Measurements from ENCODE around the gene BTBD9. TPM values are rescaled to one million over a fixed set of nuclear protein-coding genes. Genes with fewer than 3 reads are reported as not detected.

BTBD9 gene
- total RNA-seq, 4 donors from 2014 or later, result 9.2 to 16.3 (median 11.6) TPM

DNA sequence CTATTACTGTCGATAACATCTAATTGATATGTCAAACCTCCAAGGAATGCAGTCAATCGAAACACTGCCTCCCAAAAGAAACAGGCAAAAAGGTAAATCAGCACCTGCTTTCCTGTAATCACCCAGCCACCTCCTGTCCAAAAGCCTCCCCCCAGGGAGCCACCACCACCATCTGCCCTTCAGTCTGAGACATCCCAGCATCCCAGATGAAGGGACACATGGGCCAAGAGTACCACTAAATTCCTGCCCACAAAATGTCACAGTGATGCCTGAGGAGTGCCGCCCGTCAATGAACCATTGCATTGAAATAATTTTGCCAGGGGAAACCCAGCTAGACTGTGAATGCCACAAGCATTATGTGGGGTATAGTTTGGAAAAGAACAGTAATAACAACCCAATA lies 418.5 kb downstream of the BTBD9 start:
- intact Hi-C loops (cut with DNase I), result no loop called here
- no peaks in the 10 kb centered on the region for H3K9me3 ChIP-seq
- no peaks in the 10 kb centered on the region for H3K36me3 ChIP-seq
- no peak overlapping the region for H3K4me3 ChIP-seq
- no peak overlapping the region for H3K27ac ChIP-seq
- H3K4me1 ChIP-seq, result peaks cover 0 to 37% (median 6%) of the 10 kb centered on the region in 3 donors
- WGBS, 2 donors, result 91 to 94% methylated on average over 2 to 4 of the region's 4 CpGs
- TF ChIP-seq POLR2A (IDR thresholded peaks at IDR 0.05), result no peak
- TF ChIP-seq, protein P1, sequence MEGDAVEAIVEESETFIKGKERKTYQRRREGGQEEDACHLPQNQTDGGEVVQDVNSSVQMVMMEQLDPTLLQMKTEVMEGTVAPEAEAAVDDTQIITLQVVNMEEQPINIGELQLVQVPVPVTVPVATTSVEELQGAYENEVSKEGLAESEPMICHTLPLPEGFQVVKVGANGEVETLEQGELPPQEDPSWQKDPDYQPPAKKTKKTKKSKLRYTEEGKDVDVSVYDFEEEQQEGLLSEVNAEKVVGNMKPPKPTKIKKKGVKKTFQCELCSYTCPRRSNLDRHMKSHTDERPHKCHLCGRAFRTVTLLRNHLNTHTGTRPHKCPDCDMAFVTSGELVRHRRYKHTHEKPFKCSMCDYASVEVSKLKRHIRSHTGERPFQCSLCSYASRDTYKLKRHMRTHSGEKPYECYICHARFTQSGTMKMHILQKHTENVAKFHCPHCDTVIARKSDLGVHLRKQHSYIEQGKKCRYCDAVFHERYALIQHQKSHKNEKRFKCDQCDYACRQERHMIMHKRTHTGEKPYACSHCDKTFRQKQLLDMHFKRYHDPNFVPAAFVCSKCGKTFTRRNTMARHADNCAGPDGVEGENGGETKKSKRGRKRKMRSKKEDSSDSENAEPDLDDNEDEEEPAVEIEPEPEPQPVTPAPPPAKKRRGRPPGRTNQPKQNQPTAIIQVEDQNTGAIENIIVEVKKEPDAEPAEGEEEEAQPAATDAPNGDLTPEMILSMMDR (IDR thresholded peaks at IDR 0.05), result no peak
- no peak for DNase-seq
- no peaks in the 10 kb centered on the region for H3K27me3 ChIP-seq

DNA sequence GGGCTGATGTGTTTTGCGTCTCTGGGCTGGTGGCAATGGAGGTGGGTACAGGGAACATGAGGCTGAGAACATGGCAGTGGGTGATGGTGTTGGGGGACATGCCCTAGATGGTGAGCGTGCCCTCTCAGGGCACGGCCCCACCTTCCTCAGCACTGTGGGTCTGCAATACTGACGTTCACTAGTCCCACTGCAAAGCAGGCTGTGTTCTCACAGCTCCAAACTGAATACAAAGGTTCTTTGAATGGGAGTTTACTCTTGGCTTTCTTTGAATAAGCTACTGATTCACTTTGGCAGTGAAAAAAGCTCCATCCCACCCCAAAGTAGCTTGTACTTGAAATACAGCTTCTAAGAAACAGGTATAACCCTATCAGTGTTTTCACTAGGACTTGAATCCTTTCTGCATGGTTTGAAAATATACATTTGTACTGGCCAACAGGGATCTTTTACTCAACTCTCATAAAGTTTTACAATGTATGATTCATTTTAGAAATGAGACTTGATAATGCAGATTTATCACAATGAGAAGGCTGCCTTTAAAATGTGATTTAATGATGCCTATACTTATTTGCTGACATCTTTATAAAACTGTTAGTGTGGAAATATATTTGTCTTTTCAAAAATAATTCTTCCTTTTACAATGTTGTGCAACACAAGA lies 419.5 kb downstream of the BTBD9 start:
- TF ChIP-seq, protein P1 (IDR thresholded peaks at IDR 0.05), result no peak
- TF ChIP-seq POLR2A (IDR thresholded peaks at IDR 0.05), result no peak
- intact Hi-C loops (cut with DNase I), result no loop called here
- Histone ChIP-seq H3K4me3 (no peak overlapping the region), H3K27ac (peak overlapping the region in 2 of 4 donors; percentile 16 to 60), H3K9me3 (no peaks in the 10 kb centered on the region), H3K27me3 (no peaks in the 10 kb centered on the region), H3K36me3 (no peaks in the 10 kb centered on the region), H3K4me1 (peaks cover 0 to 40% (median 6%) of the 10 kb centered on the region in 3 donors)
- DNase-seq, result no peak
- 68 to 87% methylated on average over 3 to 4 of the region's 4 CpGs for WGBS, 2 donors

DNA sequence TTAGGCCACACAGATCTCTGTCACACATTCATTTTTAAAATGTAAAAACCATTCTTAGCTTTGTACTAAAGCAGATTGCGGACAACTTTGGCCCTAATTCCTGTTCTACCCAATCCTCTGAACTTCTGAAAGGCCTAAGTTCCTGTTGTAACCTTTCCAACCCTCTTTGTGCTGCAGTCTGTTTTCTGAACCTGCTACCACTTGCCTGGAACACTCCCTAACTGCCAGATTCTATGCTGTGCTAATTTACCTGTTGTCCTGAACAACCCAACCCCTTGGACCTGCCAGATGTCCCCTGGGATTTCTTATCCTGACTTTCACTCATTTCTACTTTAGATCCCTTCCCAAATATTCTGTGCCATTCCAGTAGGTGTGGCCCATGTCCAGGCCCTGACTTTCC lies 421.5 kb downstream of the BTBD9 start:
- TF ChIP-seq POLR2A (IDR thresholded peaks at IDR 0.05), result no peak
- TF ChIP-seq, protein P1 (IDR thresholded peaks at IDR 0.05), result no peak
- DNase-seq, result no peak
- no peak overlapping the region for H3K4me3 ChIP-seq
- H3K36me3 ChIP-seq, result no peaks in the 10 kb centered on the region
- H3K27me3 ChIP-seq, result no peaks in the 10 kb centered on the region
- H3K4me1 ChIP-seq, result peaks cover 3 to 50% (median 10%) of the 10 kb centered on the region in 3 donors
- H3K27ac ChIP-seq, result peak overlapping the region; percentile 57 to 81 (median 70)
- intact Hi-C loops (cut with DNase I), result no loop called here
- 48 to 77% methylated on average over 1 of the region's 1 CpG for WGBS, 2 donors
- no peaks in the 10 kb centered on the region for H3K9me3 ChIP-seq

DNA sequence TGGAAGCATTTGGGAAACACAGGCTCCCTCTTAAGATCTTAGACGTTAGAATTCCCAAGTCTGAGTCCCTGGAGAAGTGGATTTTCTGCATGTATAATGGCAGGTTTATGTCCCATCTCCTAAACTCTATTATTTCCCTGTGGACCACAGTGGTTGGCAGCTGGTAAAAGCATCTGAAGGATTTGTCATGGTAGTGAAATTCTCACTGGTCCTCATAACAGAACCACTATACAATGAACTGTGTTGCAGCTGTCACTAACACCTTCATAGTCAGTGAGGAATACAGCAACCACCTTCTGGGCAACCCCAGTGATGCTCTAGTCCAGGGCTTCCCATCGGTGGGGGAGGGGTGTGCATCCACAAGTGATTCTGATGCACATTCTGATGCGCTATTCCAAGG lies 423.3 kb downstream of the BTBD9 start:
- intact Hi-C loops (cut with DNase I), result no loop called here
- Histone ChIP-seq H3K9me3 (no peaks in the 10 kb centered on the region), H3K4me3 (no peak overlapping the region), H3K27me3 (no peaks in the 10 kb centered on the region), H3K4me1 (peaks cover 5 to 68% (median 18%) of the 10 kb centered on the region in 3 donors), H3K36me3 (no peaks in the 10 kb centered on the region), H3K27ac (no peak overlapping the region)
- TF ChIP-seq, protein P1 (IDR thresholded peaks at IDR 0.05), result no peak
- TF ChIP-seq POLR2A (IDR thresholded peaks at IDR 0.05), result no peak
- no peak for DNase-seq
- WGBS, 2 donors, result 86 to 96% methylated on average over 1 to 3 of the region's 3 CpGs

DNA sequence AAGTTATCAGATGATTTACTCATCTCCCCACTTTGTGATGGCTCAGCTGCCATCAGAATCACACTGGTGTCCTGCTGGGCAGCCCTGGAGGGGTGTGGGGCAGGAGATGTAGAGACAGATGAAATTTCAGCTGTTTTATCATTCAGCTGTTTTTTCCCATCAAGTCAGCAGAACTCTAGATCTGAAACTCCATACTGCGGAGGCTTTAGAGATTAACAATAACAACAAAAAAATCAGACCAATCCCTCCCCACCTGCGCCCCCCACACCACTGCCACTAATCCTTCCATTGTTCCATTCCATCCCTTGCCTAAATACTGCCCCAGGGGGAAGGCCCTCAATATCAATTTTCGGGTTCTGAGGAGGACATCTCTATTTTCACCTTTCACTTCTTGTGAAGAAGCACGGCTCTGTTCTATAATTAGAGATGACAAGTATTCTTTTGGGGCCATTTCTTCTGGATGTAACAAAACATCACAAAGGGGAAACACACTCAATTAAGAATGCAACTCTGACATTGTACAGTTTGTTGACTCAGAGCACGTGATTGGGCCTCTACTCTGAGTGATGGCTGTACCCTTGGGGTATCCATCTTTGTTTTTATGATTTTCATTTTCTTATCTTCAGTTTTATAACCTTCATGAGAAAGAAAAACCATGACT lies 423.9 kb downstream of the BTBD9 start:
- DNase-seq, result no peak
- Histone ChIP-seq H3K9me3 (no peaks in the 10 kb centered on the region), H3K27me3 (no peaks in the 10 kb centered on the region), H3K4me1 (peaks cover 5 to 63% (median 18%) of the 10 kb centered on the region in 3 donors), H3K4me3 (no peak overlapping the region), H3K27ac (no peak overlapping the region), H3K36me3 (no peaks in the 10 kb centered on the region)
- WGBS, 2 donors, result 80 to 82% methylated on average over 4 to 5 of the region's 5 CpGs
- intact Hi-C loops (cut with DNase I), result no loop called here
- TF ChIP-seq, protein P1 (IDR thresholded peaks at IDR 0.05), result no peak
- TF ChIP-seq POLR2A (IDR thresholded peaks at IDR 0.05), result no peak
